A172 (cell line): Measurements from ENCODE around the gene VAV2. TPM values are rescaled to one million over a fixed set of nuclear protein-coding genes. Genes with fewer than 3 reads are reported as not detected.
A peak's percentile ranks its signal among the peaks of the same experiment; 100 is the strongest.

Source experiments
- DNase-seq: peaks from one replicate; pipeline ENCODE4 v3.0.0-alpha.2; 2015; ENCODE audit warnings: low spot score
- total RNA-seq: library from RNA; depleted of rRNA; stranded (reverse); fragments of >200 nt; shearing (Covaris generic); gene quantifications from 2 replicates; pipeline ENCODE4 v1.2.3, GENCODE V29; 2014

VAV2 gene
- total RNA-seq, 1 experiment from 2014 or later = 14.4 TPM

GRCh38 chr9:133728856-133729616 is 263.1 kb downstream of the VAV2 start:
- DNase-seq = no peak

GRCh38 chr9:133727876-133728441 is 264.2 kb downstream of the VAV2 start:
- DNase-seq = no peak

GRCh38 chr9:133727277-133727875 is 264.7 kb downstream of the VAV2 start:
- no peak for DNase-seq

- peak; percentile 78 for DNase-seq
Measured at GRCh38 chr9:133726401-133727276, 265.5 kb downstream of the VAV2 start.

- DNase-seq = no peak
Measured at GRCh38 chr9:133725886-133726285, 266.2 kb downstream of the VAV2 start.

- DNase-seq = no peak
Measured at GRCh38 chr9:133718563-133719315, 273.4 kb downstream of the VAV2 start.

GRCh38 chr9:133717113-133718031 is 274.8 kb downstream of the VAV2 start:
- DNase-seq = no peak

GRCh38 chr9:133716564-133717112 is 275.5 kb downstream of the VAV2 start:
- DNase-seq = peak; percentile 54

- peak; percentile 78 for DNase-seq
Measured at GRCh38 chr9:133715866-133716563, 276.1 kb downstream of the VAV2 start.

- DNase-seq = peak; percentile 84
Measured at GRCh38 chr9:133715295-133715865, 276.7 kb downstream of the VAV2 start.

- DNase-seq = peak; percentile 97
Measured at GRCh38 chr9:133714606-133715294, 277.4 kb downstream of the VAV2 start.

- DNase-seq = no peak
Measured at GRCh38 chr9:133713960-133714495, 278.1 kb downstream of the VAV2 start.

GRCh38 chr9:133713150-133713959 is 278.8 kb downstream of the VAV2 start:
- peak; percentile 21 for DNase-seq

- no peak for DNase-seq
Measured at GRCh38 chr9:133712221-133713100, 279.7 kb downstream of the VAV2 start.
